CD4-positive, alpha-beta T cell (primary cell): ENCODE data around the gene DDX52. TPM values are rescaled to one million over a fixed set of nuclear protein-coding genes. Genes with fewer than 3 reads are reported as not detected.

Experiments used
- ATAC-seq: fragments of 200-7000 bp; cut with Tn5 transposase; one replicate; pipeline ENCODE4 v1.10.0; 2022; ENCODE audit warnings: mild to moderate bottlenecking; ENCODE audit not compliant: poor library complexity
- CTCF ChIA-PET: fragments of 350-600 bp; sonication (Branson Sonifier 250); formaldehyde crosslinking; loops from one replicate; lab custom pipeline; 2021; ENCODE audit warnings: antibody characterized with exemption, inconsistent platforms; lab: Charles Lee
- POLR2A ChIA-PET: fragments of 350-600 bp; sonication (Branson Sonifier 250); formaldehyde crosslinking; loops from one replicate; lab custom pipeline; 2021; ENCODE audit warnings: antibody characterized with exemption, inconsistent platforms; lab: Charles Lee
- DNase-seq, 14 experiments: peaks; one replicate each; pipeline ENCODE4 v3.0.0-alpha.2; 2013 to 2020; ENCODE audit warnings: mixed read lengths in 2 of 14
- H3K27ac ChIP-seq, 2 donors: one replicate each; pipeline versions ENCODE4 v1.5.1 to v1.7.0; 2013; ENCODE audit warnings: low read length in 2 of 2, low read depth in 1 of 2, mild to moderate bottlenecking in 1 of 2
- H3K27me3 ChIP-seq, 2 experiments: 1 replicate in 1 of 2; 2 replicates in 1 of 2; pipeline versions ENCODE4 v1.6.1 to v1.7.0; 2013; ENCODE audit warnings: low read length in 2 of 2, control low read depth in 1 of 2, mild to moderate bottlenecking in 1 of 2, moderate library complexity in 1 of 2; ENCODE audit not compliant: insufficient read depth in 2 of 2, control insufficient read depth in 1 of 2
- H3K36me3 ChIP-seq: one replicate; pipeline ENCODE4 v1.6.1; 2013; ENCODE audit warnings: low read length, control low read depth; ENCODE audit not compliant: insufficient read depth
- H3K4me1 ChIP-seq: one replicate; pipeline ENCODE4 v1.6.1; 2013; ENCODE audit warnings: low read length, control low read depth; ENCODE audit not compliant: insufficient read depth
- H3K4me3 ChIP-seq: one replicate; pipeline ENCODE4 v1.5.1; 2013; ENCODE audit warnings: mild to moderate bottlenecking, low read length, moderate library complexity
- H3K9me3 ChIP-seq, 2 experiments: 1 replicate in 1 of 2; 2 replicates in 1 of 2; pipeline versions ENCODE4 v1.6.1 to v1.7.0; 2013; ENCODE audit warnings: low read length in 2 of 2, mild to moderate bottlenecking in 2 of 2, control low read depth in 1 of 2, moderate library complexity in 1 of 2; ENCODE audit not compliant: control insufficient read depth in 1 of 2, insufficient read depth in 1 of 2
- H3K27ac Mint-ChIP-seq: one replicate; pipeline ENCODE4 v1.8.0; 2020; ENCODE audit warnings: mixed read lengths
- H3K27me3 Mint-ChIP-seq: one replicate; pipeline ENCODE4 v1.8.0; 2021; ENCODE audit warnings: mixed read lengths
- H3K36me3 Mint-ChIP-seq: one replicate; pipeline ENCODE4 v1.8.0; 2021; ENCODE audit warnings: low read depth, mixed read lengths
- H3K4me1 Mint-ChIP-seq: one replicate; pipeline ENCODE4 v1.8.0; 2021; ENCODE audit warnings: low read depth, mixed read lengths
- H3K4me3 Mint-ChIP-seq: one replicate; pipeline ENCODE4 v1.8.0; 2020; ENCODE audit warnings: mild to moderate bottlenecking, mixed read lengths
- H3K9me3 Mint-ChIP-seq: one replicate; pipeline ENCODE4 v1.8.0; 2020; ENCODE audit warnings: mixed read lengths
- CTCF ChIP-seq: fragments of 200-600 bp; IDR thresholded peaks from one replicate; pipeline ENCODE4 v1.8.0; 2022; ENCODE audit warnings: antibody characterized with exemption, mild to moderate bottlenecking
- intact Hi-C, 2 experiments: fragments of 100-400 bp; cut with DNase I in 1 of 2; cut with micrococcal nuclease in 1 of 2; formaldehyde crosslinking; loops; one replicate each; pipeline versions ENCODE4 v1.15.1 to v1.9.0; 2023 to 2025; cut with DNase I, micrococcal nuclease
- microRNA-seq: library from miRNA; unstranded; fragments of <30 nt; microRNA quantifications from one replicate; pipeline ENCODE4 v1.2.0, GENCODE V29; 2021; ENCODE audit warnings: borderline microRNAs expressed, borderline replicate concordance
- total RNA-seq, 174 experiments: library from RNA in 2 of 174; stranded (reverse) in 2 of 174; gene quantifications; one replicate each; pipeline ENCODE4 v1.2.3 and lab custom pipeline; 2021 to 2026

Gene DDX52
- total RNA-seq, 2 experiments from 2014 or later: 27.4 to 30.1 TPM

- Histone ChIP-seq H3K27ac (no peak overlapping the region), H3K4me1 (no peaks in the 10 kb centered on the region), H3K9me3 (no peaks in the 10 kb centered on the region), H3K4me3 (no peak overlapping the region), H3K27me3 (no peaks in the 10 kb centered on the region), H3K36me3 (peaks cover 78% of the 10 kb centered on the region)
- TF ChIP-seq CTCF: no peak
- CTCF ChIA-PET: interaction anchor here (1.1 kb wide), 1 partner anchor 10 kb away, joined by 3 read pairs; no protein-coding TSS in a partner anchor
- Mint-ChIP-seq H3K9me3 (no peaks in the 10 kb centered on the region), H3K27me3 (no peaks in the 10 kb centered on the region), H3K4me3 (no peak overlapping the region), H3K4me1 (peaks cover 11% of the 10 kb centered on the region), H3K27ac (no peak overlapping the region), H3K36me3 (peaks cover 80% of the 10 kb centered on the region)
- no peak for ATAC-seq
- intact Hi-C loops: no loop called here
- no peak for DNase-seq
- POLR2A ChIA-PET: no interaction called here
These were observed 81.1 kb downstream of the DDX52 start for GRCh38 chr17:37562016-37562745.

Small RNA genes within 50 kb of the gene (microRNA-seq; reads per million reads assigned to microRNA genes)
- gene MIR378J: not detected

Other genes starting within 250 kb of the DDX52 start
- gene ACACA, start 236.6 kb downstream of the DDX52 start, total RNA-seq: 10 to 100 TPM; 26.0 to 28.9 TPM
- gene TADA2A, start 236.6 kb downstream of the DDX52 start, total RNA-seq: 1 to 10 TPM; 6.7 to 8.0 TPM
- 1 to 10 TPM; 4.4 to 4.9 TPM for gene DUSP14, start 153.6 kb downstream of the DDX52 start, total RNA-seq
- 10 to 100 TPM; 40.0 to 45.8 TPM for gene SYNRG, start 34.0 kb downstream of the DDX52 start, total RNA-seq
- not detected for gene HNF1B, start 101.6 kb upstream of the DDX52 start, total RNA-seq